HEK293 (cell line): Measurements from ENCODE around the gene MEIKIN.

Experiments
- CTCF ChIP-seq: fragments of 450-650 bp; formaldehyde crosslinking; IDR thresholded peaks from 2 replicates; pipeline ENCODE4 v1.5.1; 2016; ENCODE audit warnings: missing biosample characterization, missing genetic modification characterization
- KLF16 ChIP-seq: fragments of 450-650 bp; formaldehyde crosslinking; IDR thresholded peaks from 2 replicates; pipeline ENCODE4 v1.5.1; 2017; ENCODE audit warnings: missing biosample characterization, missing genetic modification characterization
- PBX3 ChIP-seq: sonication (generic); formaldehyde crosslinking; IDR thresholded peaks from 2 replicates; pipeline ENCODE4 v1.8.1; 2022; ENCODE audit warnings: mild to moderate bottlenecking, moderate library complexity, missing genetic modification reagents
- REST ChIP-seq: fragments of 450-650 bp; formaldehyde crosslinking; IDR thresholded peaks from 2 replicates; pipeline ENCODE4 v1.5.1; 2016; ENCODE audit warnings: missing biosample characterization, missing genetic modification characterization
- ZNF2 ChIP-seq: fragments of 450-650 bp; formaldehyde crosslinking; IDR thresholded peaks from 2 replicates; pipeline ENCODE4 v1.5.1; 2016; ENCODE audit warnings: missing biosample characterization, missing genetic modification characterization
- ZNF302 ChIP-seq: fragments of 450-650 bp; formaldehyde crosslinking; IDR thresholded peaks from 2 replicates; pipeline ENCODE4 v1.5.1; 2016; ENCODE audit warnings: missing biosample characterization, missing genetic modification characterization, low read depth
- ZNF510 ChIP-seq: fragments of 450-650 bp; formaldehyde crosslinking; IDR thresholded peaks from 2 replicates; pipeline ENCODE4 v1.5.1; 2018; ENCODE audit warnings: mild to moderate bottlenecking, missing genetic modification characterization, missing biosample characterization; ENCODE audit not compliant: insufficient replicate concordance
- ZNF529 ChIP-seq: fragments of 450-650 bp; formaldehyde crosslinking; IDR thresholded peaks from 2 replicates; pipeline ENCODE4 v1.5.1; 2017; ENCODE audit warnings: missing genetic modification characterization, missing biosample characterization; ENCODE audit not compliant: insufficient replicate concordance
- ZNF555 ChIP-seq: fragments of 450-650 bp; formaldehyde crosslinking; conservative IDR thresholded peaks from 2 replicates; pipeline ENCODE4 v1.5.1; 2017; ENCODE audit warnings: missing biosample characterization, mild to moderate bottlenecking, missing genetic modification characterization, inconsistent platforms
- ZNF768 ChIP-seq: fragments of 450-650 bp; formaldehyde crosslinking; IDR thresholded peaks from 2 replicates; pipeline ENCODE4 v1.5.1; 2018; ENCODE audit warnings: missing biosample characterization, mild to moderate bottlenecking, missing genetic modification characterization

GRCh38 chr5:131854134-131854533 is 91.3 kb downstream of the MEIKIN start:
- TF ChIP-seq REST: no peak
- no peak for TF ChIP-seq ZNF2 (tag by site-specific recombination)
- TF ChIP-seq CTCF: no peak
- no peak for TF ChIP-seq ZNF510 (tag by site-specific recombination)
- TF ChIP-seq ZNF529: no peak
- TF ChIP-seq PBX3 (CRISPR knock-in tag): no peak
- no peak for TF ChIP-seq KLF16 (tag by site-specific recombination)
- TF ChIP-seq ZNF302 (tag by site-specific recombination): no peak
- TF ChIP-seq ZNF768 (tag by site-specific recombination): no peak
- no peak for TF ChIP-seq ZNF555 (tag by site-specific recombination)
